OCI-LY1 (cell line): Measurements from ENCODE around the gene IL1RAPL2.

Experiments
- H2AFZ ChIP-seq: fragments of 200-600 bp; sonication (generic), shearing (Covaris generic); 2 replicates; pipeline ENCODE4 v1.6.0; 2014; ENCODE audit warnings: antibody characterized with exemption, mild to moderate bottlenecking, low read length
- H3F3A ChIP-seq: fragments of 200-600 bp; sonication (generic), shearing (Covaris generic); 2 replicates; pipeline ENCODE4 v1.6.0; 2014; ENCODE audit warnings: mild to moderate bottlenecking, antibody characterized with exemption, low read length, moderate library complexity; ENCODE audit not compliant: insufficient read depth
- H3K27ac ChIP-seq: fragments of 200-600 bp; sonication (generic); 2 replicates; pipeline ENCODE4 v1.5.1; 2014; ENCODE audit warnings: low read length, mixed run types, mild to moderate bottlenecking, low read depth; ENCODE audit not compliant: poor library complexity, severe bottlenecking
- H3K27me3 ChIP-seq: fragments of 200-600 bp; sonication (generic); 2 replicates; pipeline ENCODE4 v1.6.0; 2014; ENCODE audit warnings: antibody characterized with exemption, mild to moderate bottlenecking, low read length, moderate library complexity; ENCODE audit not compliant: insufficient read depth
- H3K36me3 ChIP-seq: fragments of 200-600 bp; sonication (generic); 2 replicates; pipeline ENCODE4 v1.6.1; 2014; ENCODE audit warnings: mild to moderate bottlenecking, antibody characterized with exemption, low read length, moderate library complexity, mixed read lengths; ENCODE audit not compliant: insufficient read depth
- H3K4me1 ChIP-seq: fragments of 200-600 bp; sonication (generic); 2 replicates; pipeline ENCODE4 v1.5.1; 2014; ENCODE audit warnings: mild to moderate bottlenecking, low read length, moderate library complexity; ENCODE audit not compliant: insufficient read depth, severe bottlenecking
- H3K4me2 ChIP-seq: fragments of 200-600 bp; sonication (generic), shearing (Covaris generic); 2 replicates; pipeline ENCODE4 v1.6.1; 2014; ENCODE audit warnings: low read length
- H3K4me3 ChIP-seq: fragments of 200-600 bp; sonication (generic); 2 replicates; pipeline ENCODE4 v1.5.1; 2014; ENCODE audit warnings: low read length, low read depth, mild to moderate bottlenecking, mixed read lengths; ENCODE audit not compliant: poor library complexity, severe bottlenecking
- H3K79me2 ChIP-seq: fragments of 200-600 bp; shearing (Covaris generic); 2 replicates; pipeline ENCODE4 v1.6.1; 2016; ENCODE audit warnings: mixed run types, low read length, mixed read lengths; ENCODE audit not compliant: insufficient read depth
- H3K9ac ChIP-seq: fragments of 200-600 bp; sonication (generic), shearing (Covaris generic); 2 replicates; pipeline ENCODE4 v1.6.1; 2014; ENCODE audit warnings: mild to moderate bottlenecking, low read length, mixed read lengths
- H3K9me2 ChIP-seq: fragments of 200-600 bp; sonication (generic), shearing (Covaris generic); 2 replicates; pipeline ENCODE4 v1.6.1; 2014; ENCODE audit warnings: low read depth, mild to moderate bottlenecking, low read length, mixed read lengths
- H3K9me3 ChIP-seq: fragments of 200-600 bp; shearing (Covaris generic); 2 replicates; pipeline ENCODE4 v1.6.1; 2014; ENCODE audit warnings: low read length, mixed read lengths
- H4K20me1 ChIP-seq: fragments of 200-600 bp; sonication (generic), shearing (Covaris generic); 2 replicates; pipeline ENCODE4 v1.6.0; 2016; ENCODE audit warnings: mild to moderate bottlenecking, low read length; ENCODE audit not compliant: insufficient read depth
- EZH2 ChIP-seq: fragments of 200-600 bp; sonication (generic), shearing (Covaris generic); IDR thresholded peaks from 2 replicates; pipeline ENCODE4 v1.8.0; 2017; ENCODE audit warnings: borderline replicate concordance, mixed run types, mild to moderate bottlenecking, antibody characterized with exemption, low read length, moderate library complexity, mixed read lengths
- TF ChIP-seq, protein P1 (sequence below): fragments of 200-600 bp; sonication (generic), shearing (Covaris generic); IDR thresholded peaks from 2 replicates; pipeline ENCODE4 v1.5.1; 2017; ENCODE audit warnings: mild to moderate bottlenecking, antibody characterized with exemption, low read length, moderate library complexity, mixed read lengths

Gene IL1RAPL2

DNA sequence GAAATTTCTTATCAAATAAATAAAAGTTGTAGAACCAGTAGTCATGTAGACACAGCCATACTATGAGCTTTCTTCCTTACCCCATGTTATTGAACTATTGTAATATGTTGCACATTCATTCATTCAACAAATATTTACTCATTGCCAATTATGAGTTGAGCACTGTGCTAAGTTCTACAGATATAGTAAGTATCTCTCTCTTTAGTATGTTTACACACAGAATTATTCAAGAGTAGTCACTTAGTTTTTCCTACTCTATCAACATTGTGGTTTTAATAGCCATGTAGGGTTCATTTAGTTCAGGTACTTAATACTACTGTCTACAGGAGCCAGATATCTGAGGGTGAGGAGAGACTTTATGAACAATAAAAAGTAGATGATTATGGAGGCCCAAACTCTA is 568.3 kb downstream of the IL1RAPL2 start:
- H3K27me3 ChIP-seq: no peaks in the 10 kb centered on the region
- H3K9me2 ChIP-seq: no peaks in the 10 kb centered on the region
- no peak overlapping the region for H2AFZ ChIP-seq
- H3K4me2 ChIP-seq: no peak overlapping the region
- no peak overlapping the region for H3K4me3 ChIP-seq
- H3K36me3 ChIP-seq: no peaks in the 10 kb centered on the region
- no peak overlapping the region for H3K27ac ChIP-seq
- H3K4me1 ChIP-seq: no peaks in the 10 kb centered on the region
- no peaks in the 10 kb centered on the region for H3K79me2 ChIP-seq
- H4K20me1 ChIP-seq: no peaks in the 10 kb centered on the region
- TF ChIP-seq, protein P1, sequence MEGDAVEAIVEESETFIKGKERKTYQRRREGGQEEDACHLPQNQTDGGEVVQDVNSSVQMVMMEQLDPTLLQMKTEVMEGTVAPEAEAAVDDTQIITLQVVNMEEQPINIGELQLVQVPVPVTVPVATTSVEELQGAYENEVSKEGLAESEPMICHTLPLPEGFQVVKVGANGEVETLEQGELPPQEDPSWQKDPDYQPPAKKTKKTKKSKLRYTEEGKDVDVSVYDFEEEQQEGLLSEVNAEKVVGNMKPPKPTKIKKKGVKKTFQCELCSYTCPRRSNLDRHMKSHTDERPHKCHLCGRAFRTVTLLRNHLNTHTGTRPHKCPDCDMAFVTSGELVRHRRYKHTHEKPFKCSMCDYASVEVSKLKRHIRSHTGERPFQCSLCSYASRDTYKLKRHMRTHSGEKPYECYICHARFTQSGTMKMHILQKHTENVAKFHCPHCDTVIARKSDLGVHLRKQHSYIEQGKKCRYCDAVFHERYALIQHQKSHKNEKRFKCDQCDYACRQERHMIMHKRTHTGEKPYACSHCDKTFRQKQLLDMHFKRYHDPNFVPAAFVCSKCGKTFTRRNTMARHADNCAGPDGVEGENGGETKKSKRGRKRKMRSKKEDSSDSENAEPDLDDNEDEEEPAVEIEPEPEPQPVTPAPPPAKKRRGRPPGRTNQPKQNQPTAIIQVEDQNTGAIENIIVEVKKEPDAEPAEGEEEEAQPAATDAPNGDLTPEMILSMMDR: no peak
- no peak for TF ChIP-seq EZH2
- no peaks in the 10 kb centered on the region for H3K9me3 ChIP-seq
- H3F3A ChIP-seq: no peaks in the 10 kb centered on the region
- H3K9ac ChIP-seq: no peak overlapping the region

DNA sequence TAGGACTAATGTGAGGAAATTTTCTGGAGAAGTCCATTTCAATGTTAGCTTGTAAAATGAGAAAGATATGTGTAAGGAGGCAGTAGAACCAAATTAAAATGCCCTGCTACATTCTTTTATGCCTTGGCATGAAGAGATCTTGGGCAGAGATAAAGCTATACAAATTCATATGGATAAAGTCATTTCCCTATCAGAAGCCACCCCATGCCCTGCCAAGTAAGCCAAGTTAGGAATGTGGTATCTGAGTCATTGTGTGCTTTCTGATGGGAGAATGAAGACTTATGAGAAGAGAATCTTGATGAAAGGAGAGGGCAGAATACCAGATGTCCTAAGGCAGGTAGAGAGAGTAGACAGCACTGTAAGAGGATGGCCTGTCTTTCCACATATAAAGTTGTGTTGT is 570.8 kb downstream of the IL1RAPL2 start:
- Histone ChIP-seq H3K4me3 (no peak overlapping the region), H2AFZ (no peak overlapping the region), H3K27ac (no peak overlapping the region), H3K9ac (no peak overlapping the region), H3K79me2 (no peaks in the 10 kb centered on the region), H3F3A (no peaks in the 10 kb centered on the region), H3K9me3 (no peaks in the 10 kb centered on the region), H3K4me1 (no peaks in the 10 kb centered on the region), H3K27me3 (no peaks in the 10 kb centered on the region), H3K36me3 (no peaks in the 10 kb centered on the region), H4K20me1 (no peaks in the 10 kb centered on the region), H3K4me2 (no peak overlapping the region), H3K9me2 (no peaks in the 10 kb centered on the region)
- no peak for TF ChIP-seq EZH2
- TF ChIP-seq, protein P1: no peak

DNA sequence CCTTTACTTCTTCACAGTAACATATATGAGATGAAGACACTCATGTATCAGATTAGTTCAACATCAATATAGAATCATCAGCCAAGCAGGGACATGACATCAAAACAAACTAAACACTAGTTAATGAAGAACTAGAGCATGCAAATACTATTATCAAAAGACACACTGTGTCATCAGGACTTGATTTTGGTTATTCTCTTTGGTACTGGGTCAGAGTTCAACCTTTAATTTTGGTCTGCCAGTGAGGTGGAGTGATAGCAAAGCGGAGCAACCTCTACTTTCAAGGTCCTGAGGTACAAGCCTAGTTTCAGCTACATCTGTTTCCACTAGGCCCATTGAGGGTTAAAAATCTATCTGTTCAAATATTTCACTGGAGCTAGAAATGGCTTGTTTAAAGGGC is 584.0 kb downstream of the IL1RAPL2 start:
- Histone ChIP-seq H3K4me1 (no peaks in the 10 kb centered on the region), H4K20me1 (no peaks in the 10 kb centered on the region), H3K9me2 (no peaks in the 10 kb centered on the region), H3K27ac (no peak overlapping the region), H3K79me2 (no peaks in the 10 kb centered on the region), H3K9me3 (no peaks in the 10 kb centered on the region), H2AFZ (no peak overlapping the region), H3F3A (no peaks in the 10 kb centered on the region), H3K4me2 (no peak overlapping the region), H3K4me3 (no peak overlapping the region), H3K36me3 (no peaks in the 10 kb centered on the region), H3K9ac (no peak overlapping the region), H3K27me3 (no peaks in the 10 kb centered on the region)
- TF ChIP-seq EZH2: no peak
- TF ChIP-seq, protein P1: no peak
